ENCODE data around the gene XRCC4. TPM values are rescaled to one million over a fixed set of nuclear protein-coding genes. Genes with fewer than 3 reads are reported as not detected.

The XRCC4 gene
- polyA plus RNA-seq, 1 of the 3 experiments (the other 2 are of a cell fraction), result 1.8 TPM

GRCh38 chr5:83363111-83363885 is 286.0 kb downstream of the XRCC4 start:
- 96% methylated on average over 7 of the region's 7 CpGs for WGBS (ENCODE audit: low lambda C conversion rate)
- H3K4me3 ChIP-seq (ENCODE audit: low read depth in 2 of 2, low read length in 1 of 2), result no peak overlapping the region
- H3K4me1 ChIP-seq (ENCODE audit: control insufficient read depth in 1 of 2, insufficient read depth in 2 of 2, low read depth in 1 of 2, low read length in 1 of 2), result peaks cover 0 to 9% of the 10 kb centered on the region in 2 experiments; a peak in 2 of 4 replicates
- H3F3A ChIP-seq (replicated peaks; ENCODE audit: insufficient read depth), result no peaks in the 10 kb centered on the region
- no peak overlapping the region for H3K9ac ChIP-seq
- no peaks in the 10 kb centered on the region for H3K36me3 ChIP-seq (replicated peaks in 1 of 2; ENCODE audit: control insufficient read depth in 1 of 2, insufficient read depth in 2 of 2, low read length in 1 of 2)
- ChIA-PET CTCF (no interaction called here), POLR2A (no interaction called here)
- no peak overlapping the region for H3K27ac ChIP-seq (ENCODE audit: low read depth in 2 of 2, low read length in 1 of 2)
- no peaks in the 10 kb centered on the region for H4K20me1 ChIP-seq (ENCODE audit: insufficient read depth)
- no peaks in the 10 kb centered on the region for H3K27me3 ChIP-seq (ENCODE audit: insufficient read depth)
- TF ChIP-seq NFIC (IDR thresholded peaks at IDR 0.05; ENCODE audit: borderline replicate concordance) (no peak), TEAD4 (IDR thresholded peaks at IDR 0.05; ENCODE audit: borderline replicate concordance, insufficient read depth) (no peak), MEF2A (IDR thresholded peaks at IDR 0.05; ENCODE audit: borderline replicate concordance, low read depth) (no peak)
- TF ChIP-seq, protein P1, sequence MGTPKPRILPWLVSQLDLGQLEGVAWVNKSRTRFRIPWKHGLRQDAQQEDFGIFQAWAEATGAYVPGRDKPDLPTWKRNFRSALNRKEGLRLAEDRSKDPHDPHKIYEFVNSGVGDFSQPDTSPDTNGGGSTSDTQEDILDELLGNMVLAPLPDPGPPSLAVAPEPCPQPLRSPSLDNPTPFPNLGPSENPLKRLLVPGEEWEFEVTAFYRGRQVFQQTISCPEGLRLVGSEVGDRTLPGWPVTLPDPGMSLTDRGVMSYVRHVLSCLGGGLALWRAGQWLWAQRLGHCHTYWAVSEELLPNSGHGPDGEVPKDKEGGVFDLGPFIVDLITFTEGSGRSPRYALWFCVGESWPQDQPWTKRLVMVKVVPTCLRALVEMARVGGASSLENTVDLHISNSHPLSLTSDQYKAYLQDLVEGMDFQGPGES (IDR thresholded peaks at IDR 0.05; ENCODE audit: low read depth, low read length), result no peak
- TF ChIP-seq, protein P2, sequence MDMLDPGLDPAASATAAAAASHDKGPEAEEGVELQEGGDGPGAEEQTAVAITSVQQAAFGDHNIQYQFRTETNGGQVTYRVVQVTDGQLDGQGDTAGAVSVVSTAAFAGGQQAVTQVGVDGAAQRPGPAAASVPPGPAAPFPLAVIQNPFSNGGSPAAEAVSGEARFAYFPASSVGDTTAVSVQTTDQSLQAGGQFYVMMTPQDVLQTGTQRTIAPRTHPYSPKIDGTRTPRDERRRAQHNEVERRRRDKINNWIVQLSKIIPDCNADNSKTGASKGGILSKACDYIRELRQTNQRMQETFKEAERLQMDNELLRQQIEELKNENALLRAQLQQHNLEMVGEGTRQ (IDR thresholded peaks at IDR 0.05; ENCODE audit: borderline replicate concordance, low read depth, low read length), result no peak
- TF ChIP-seq, protein P3, sequence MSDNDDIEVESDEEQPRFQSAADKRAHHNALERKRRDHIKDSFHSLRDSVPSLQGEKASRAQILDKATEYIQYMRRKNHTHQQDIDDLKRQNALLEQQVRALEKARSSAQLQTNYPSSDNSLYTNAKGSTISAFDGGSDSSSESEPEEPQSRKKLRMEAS (IDR thresholded peaks at IDR 0.05; ENCODE audit: low read depth), result no peak
- H2AFZ ChIP-seq (ENCODE audit: low read depth), result no peak overlapping the region
- no peak overlapping the region for H3K4me2 ChIP-seq
- H3K79me2 ChIP-seq (ENCODE audit: insufficient read depth), result no peaks in the 10 kb centered on the region
- 0 out of 2 replicates have a peak, but pooled peaks cover 3% of the 10 kb centered on the region for H3K9me3 ChIP-seq
- H3K9me2 ChIP-seq, result no peaks in the 10 kb centered on the region
- DNase-seq, result no peak

GRCh38 chr5:83363886-83364275 is 286.5 kb downstream of the XRCC4 start:
- ChIA-PET CTCF (no interaction called here), POLR2A (no interaction called here)
- Histone ChIP-seq H3F3A (replicated peaks; ENCODE audit: insufficient read depth) (no peaks in the 10 kb centered on the region), H2AFZ (ENCODE audit: low read depth) (no peak overlapping the region), H3K79me2 (ENCODE audit: insufficient read depth) (no peaks in the 10 kb centered on the region), H3K4me1 (ENCODE audit: control insufficient read depth in 1 of 2, insufficient read depth in 2 of 2, low read depth in 1 of 2, low read length in 1 of 2) (peaks cover 0 to 9% of the 10 kb centered on the region in 2 experiments; a peak in 2 of 4 replicates), H3K4me3 (ENCODE audit: low read depth in 2 of 2, low read length in 1 of 2) (no peak overlapping the region), H3K9me2 (no peaks in the 10 kb centered on the region), H3K27ac (ENCODE audit: low read depth in 2 of 2, low read length in 1 of 2) (no peak overlapping the region), H3K9ac (no peak overlapping the region), H3K4me2 (no peak overlapping the region), H3K9me3 (0 out of 2 replicates have a peak, but pooled peaks cover 3% of the 10 kb centered on the region), H3K27me3 (ENCODE audit: insufficient read depth) (no peaks in the 10 kb centered on the region), H4K20me1 (ENCODE audit: insufficient read depth) (no peaks in the 10 kb centered on the region), H3K36me3 (replicated peaks in 1 of 2; ENCODE audit: control insufficient read depth in 1 of 2, insufficient read depth in 2 of 2, low read length in 1 of 2) (no peaks in the 10 kb centered on the region)
- DNase-seq, result no peak
- TF ChIP-seq, protein P4, sequence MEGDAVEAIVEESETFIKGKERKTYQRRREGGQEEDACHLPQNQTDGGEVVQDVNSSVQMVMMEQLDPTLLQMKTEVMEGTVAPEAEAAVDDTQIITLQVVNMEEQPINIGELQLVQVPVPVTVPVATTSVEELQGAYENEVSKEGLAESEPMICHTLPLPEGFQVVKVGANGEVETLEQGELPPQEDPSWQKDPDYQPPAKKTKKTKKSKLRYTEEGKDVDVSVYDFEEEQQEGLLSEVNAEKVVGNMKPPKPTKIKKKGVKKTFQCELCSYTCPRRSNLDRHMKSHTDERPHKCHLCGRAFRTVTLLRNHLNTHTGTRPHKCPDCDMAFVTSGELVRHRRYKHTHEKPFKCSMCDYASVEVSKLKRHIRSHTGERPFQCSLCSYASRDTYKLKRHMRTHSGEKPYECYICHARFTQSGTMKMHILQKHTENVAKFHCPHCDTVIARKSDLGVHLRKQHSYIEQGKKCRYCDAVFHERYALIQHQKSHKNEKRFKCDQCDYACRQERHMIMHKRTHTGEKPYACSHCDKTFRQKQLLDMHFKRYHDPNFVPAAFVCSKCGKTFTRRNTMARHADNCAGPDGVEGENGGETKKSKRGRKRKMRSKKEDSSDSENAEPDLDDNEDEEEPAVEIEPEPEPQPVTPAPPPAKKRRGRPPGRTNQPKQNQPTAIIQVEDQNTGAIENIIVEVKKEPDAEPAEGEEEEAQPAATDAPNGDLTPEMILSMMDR (IDR thresholded peaks at IDR 0.05), result no peak
- TF ChIP-seq GABPA (IDR thresholded peaks at IDR 0.05; ENCODE audit: low read depth), result no peak
- TF ChIP-seq REST (IDR thresholded peaks at IDR 0.05; ENCODE audit: low read depth, low read length), result no peak
- TF ChIP-seq FOSL2 (IDR thresholded peaks at IDR 0.05; ENCODE audit: borderline replicate concordance, low read depth), result no peak
- no peak for TF ChIP-seq FOXJ3 (CRISPR knock-in tag; IDR thresholded peaks at IDR 0.05)
- no peak for TF ChIP-seq RCOR1 (IDR thresholded peaks at IDR 0.05; ENCODE audit: low read length)
- TF ChIP-seq NFIC (IDR thresholded peaks at IDR 0.05; ENCODE audit: borderline replicate concordance), result no peak
- TF ChIP-seq TEAD4 (IDR thresholded peaks at IDR 0.05; ENCODE audit: borderline replicate concordance, insufficient read depth), result no peak
- no peak for TF ChIP-seq RAD21 (IDR thresholded peaks at IDR 0.05; ENCODE audit: low read length)
- no peak for TF ChIP-seq EP300 (IDR thresholded peaks at IDR 0.05; ENCODE audit: borderline replicate concordance in 1 of 2, low read depth in 1 of 2, low read length in 1 of 2)
- no peak for TF ChIP-seq EZH2phosphoT487 (IDR thresholded peaks at IDR 0.05; ENCODE audit: borderline replicate concordance, low read depth)
- TF ChIP-seq TCF12 (IDR thresholded peaks at IDR 0.05), result no peak
- TF ChIP-seq, protein P3 (IDR thresholded peaks at IDR 0.05; ENCODE audit: low read depth), result no peak
- 94% methylated on average over 1 of the region's 1 CpG for WGBS (ENCODE audit: low lambda C conversion rate)
